OCI-LY1 (cell line): ENCODE measurements around the gene RXFP2.

Experiments used
- CTCF ChIP-seq: fragments of 200-600 bp; sonication (generic), shearing (Covaris generic); IDR thresholded peaks from 2 replicates; pipeline ENCODE4 v1.5.1; 2017; ENCODE audit warnings: mild to moderate bottlenecking, antibody characterized with exemption, low read length, moderate library complexity, mixed read lengths
- EZH2 ChIP-seq: fragments of 200-600 bp; sonication (generic), shearing (Covaris generic); IDR thresholded peaks from 2 replicates; pipeline ENCODE4 v1.8.0; 2017; ENCODE audit warnings: borderline replicate concordance, mixed run types, mild to moderate bottlenecking, antibody characterized with exemption, low read length, moderate library complexity, mixed read lengths

GRCh38 chr13:31733066-31733465 lies 6.3 kb upstream of the RXFP2 start:
- TF ChIP-seq CTCF (no peak), EZH2 (no peak)
